ENCODE results near the gene ENTPD5. TPM values are rescaled to one million over a fixed set of nuclear protein-coding genes. Genes with fewer than 3 reads are reported as not detected.

The ENTPD5 gene
- total and polyA plus RNA-seq, 7 donors, result 4.6 to 11.5 (median 8.9) TPM

- Histone ChIP-seq H3K4me3 (no peak overlapping the region), H3K9me3 (no peaks in the 10 kb centered on the region), H3K36me3 (ENCODE audit: insufficient read depth in 1 of 2, low read depth in 1 of 2) (peaks cover 2 to 64% of the 10 kb centered on the region in 2 donors), H3K27ac (no peak overlapping the region), H3K4me1 (no peaks in the 10 kb centered on the region), H3K27me3 (ENCODE audit: insufficient read depth in 3 of 3, low read length in 2 of 3) (no peaks in the 10 kb centered on the region)
- DNase-seq (no peak), ATAC-seq (no peak)
- WGBS, 3 donors, result 83 to 89% (median 87%) methylated on average over 16 to 17 of the region's 17 CpGs
- TF ChIP-seq CTCF (IDR thresholded peaks at IDR 0.05), result no peak
- intact Hi-C loops (cut with DNase I), result loop anchor here (5.0 kb wide), 2 partner anchors 47 to 543 kb away; no protein-coding TSS in a partner anchor
These were observed 74.5 kb downstream of the ENTPD5 start for GRCh38 chr14:73944432-73945158.

- Histone ChIP-seq H3K9me3 (no peaks in the 10 kb centered on the region), H3K36me3 (ENCODE audit: insufficient read depth in 1 of 2, low read depth in 1 of 2) (peaks cover 2 to 77% of the 10 kb centered on the region in 2 donors), H3K4me1 (no peaks in the 10 kb centered on the region), H3K4me3 (no peak overlapping the region), H3K27ac (no peak overlapping the region), H3K27me3 (ENCODE audit: insufficient read depth in 3 of 3, low read length in 2 of 3) (no peaks in the 10 kb centered on the region)
- no peak for DNase-seq
- ATAC-seq, result peak; percentile 53 to 80 (median 70)
- TF ChIP-seq CTCF (IDR thresholded peaks at IDR 0.05), result no peak
- intact Hi-C loops (cut with DNase I), result no loop called here
- WGBS, 3 donors, result 36 to 50% (median 36%) methylated on average over 4 of the region's 4 CpGs
These were observed 76.0 kb downstream of the ENTPD5 start for GRCh38 chr14:73943083-73943482.

GRCh38 chr14:73942180-73942579, 76.9 kb downstream of the ENTPD5 start:
- ATAC-seq, result no peak
- no peaks in the 10 kb centered on the region for H3K9me3 ChIP-seq
- no peaks in the 10 kb centered on the region for H3K27me3 ChIP-seq (ENCODE audit: insufficient read depth in 3 of 3, low read length in 2 of 3)
- no peak overlapping the region for H3K4me3 ChIP-seq
- no peaks in the 10 kb centered on the region for H3K4me1 ChIP-seq
- 86 to 91% (median 88%) methylated on average over 7 of the region's 7 CpGs for WGBS, 3 donors
- no peak for DNase-seq
- intact Hi-C loops (cut with DNase I), result no loop called here
- no peak overlapping the region for H3K27ac ChIP-seq
- H3K36me3 ChIP-seq (ENCODE audit: insufficient read depth in 1 of 2, low read depth in 1 of 2), result peaks cover 2 to 86% of the 10 kb centered on the region in 2 donors
- TF ChIP-seq CTCF (IDR thresholded peaks at IDR 0.05), result no peak

GRCh38 chr14:73937012-73937411, 82.1 kb downstream of the ENTPD5 start:
- H3K9me3 ChIP-seq, result no peaks in the 10 kb centered on the region
- H3K36me3 ChIP-seq (ENCODE audit: insufficient read depth in 1 of 2, low read depth in 1 of 2), result peaks cover 11 to 98% of the 10 kb centered on the region in 2 donors
- H3K4me1 ChIP-seq, result no peaks in the 10 kb centered on the region
- 84 to 93% (median 92%) methylated on average over 2 of the region's 2 CpGs for WGBS, 3 donors
- H3K27me3 ChIP-seq (ENCODE audit: insufficient read depth in 3 of 3, low read length in 2 of 3), result no peaks in the 10 kb centered on the region
- no peak overlapping the region for H3K4me3 ChIP-seq
- no peak overlapping the region for H3K27ac ChIP-seq
- intact Hi-C loops (cut with DNase I), result no loop called here
- ATAC-seq, result peak in 2 of 4 donors; percentile 21 to 33
- DNase-seq, result no peak
- TF ChIP-seq CTCF (IDR thresholded peaks at IDR 0.05), result no peak

Measured in psoas muscle (tissue), 8 donors.